GM12878 (cell line): ENCODE results near the gene KCND3. TPM values are rescaled to one million over a fixed set of nuclear protein-coding genes. Genes with fewer than 3 reads are reported as not detected.

Experiments
- ATAC-seq: fragments of 200-7000 bp; cut with Tn5 transposase; 3 replicates; pipeline ENCODE4 v1.9.1; 2020; ENCODE audit warnings: mild to moderate bottlenecking, moderate library complexity
- BruUV-seq: library from RNA; stranded (reverse); fragments of 400-500 nt; replicated peaks from 2 replicates; lab custom pipeline; 2021; lab: Mats Ljungman, UMichigan
- CTCF ChIA-PET: fragments of 300-600 bp; sonication (Branson Sonifier 250); formaldehyde crosslinking; extraction: SDS; loops from one replicate; lab custom pipeline; 2021; ENCODE audit warnings: inconsistent platforms; lab: Yijun Ruan, JAX
- POLR2A ChIA-PET: fragments of 350-600 bp; formaldehyde crosslinking; extraction: SDS; loops from one replicate; lab custom pipeline; 2021; ENCODE audit warnings: inconsistent platforms; lab: Charles Lee
- RAD21 ChIA-PET: fragments of 300-600 bp; sonication (Branson Sonifier 250); formaldehyde crosslinking; loops from one replicate; lab custom pipeline; 2023; ENCODE audit warnings: antibody characterized with exemption; ENCODE audit not compliant: unreplicated experiment; lab: Charles Lee
- SMC1A ChIA-PET: fragments of 300-600 bp; sonication (Branson Sonifier 250); formaldehyde crosslinking; loops from one replicate; lab custom pipeline; 2023; ENCODE audit not compliant: unreplicated experiment, uncharacterized antibody; lab: Charles Lee
- DNase-seq: peaks from one replicate; pipeline ENCODE4 v3.0.0-alpha.2; 2011; ENCODE audit warnings: low read depth, low spot score
- FAIRE-seq: peaks from 3 replicates; lab custom pipeline; 2011; peaks lifted over from hg19 to GRCh38; lab: Jason Lieb, UNC
- H2AFZ ChIP-seq: 2 replicates; pipeline ENCODE4 v1.6.0; 2011; ENCODE audit warnings: low read depth, low read length, control low read depth; ENCODE audit not compliant: control insufficient read depth
- H3K27ac ChIP-seq: 2 replicates; pipeline ENCODE4 v1.5.1; 2011; ENCODE audit warnings: control low read depth; ENCODE audit not compliant: control insufficient read depth, insufficient read depth
- H3K27me3 ChIP-seq, 2 experiments: replicated peaks in 1 of 2; 2 replicates each; pipeline versions ENCODE4 v1.6.0 to v1.6.1; 2011; ENCODE audit warnings: low read length in 1 of 2; ENCODE audit not compliant: control insufficient read depth in 2 of 2, insufficient read depth in 2 of 2
- H3K36me3 ChIP-seq, 2 experiments: 2 replicates each; pipeline ENCODE4 v1.5.1; 2011; ENCODE audit warnings: low read length in 1 of 2; ENCODE audit not compliant: control insufficient read depth in 2 of 2, insufficient read depth in 2 of 2
- H3K4me1 ChIP-seq: 2 replicates; pipeline ENCODE4 v1.6.1; 2011; ENCODE audit warnings: mild to moderate bottlenecking, low read length, moderate library complexity, mixed read lengths; ENCODE audit not compliant: control insufficient read depth, insufficient read depth
- H3K4me2 ChIP-seq: 2 replicates; pipeline ENCODE4 v1.6.0; 2011; ENCODE audit warnings: control low read depth; ENCODE audit not compliant: control insufficient read depth, insufficient read depth
- H3K4me3 ChIP-seq: fragments of 200-600 bp; sonication (generic); 2 replicates; pipeline ENCODE4 v1.5.1; 2016
- H3K79me2 ChIP-seq: 2 replicates; pipeline ENCODE4 v1.6.0; 2011; ENCODE audit warnings: low read length; ENCODE audit not compliant: control insufficient read depth, insufficient read depth
- H3K9ac ChIP-seq: 2 replicates; pipeline ENCODE4 v1.8.0; 2011; ENCODE audit warnings: low read length, control low read depth, mixed read lengths; ENCODE audit not compliant: control insufficient read depth, insufficient read depth
- H3K9me3 ChIP-seq: replicated peaks from 3 replicates; pipeline ENCODE4 v1.5.1; 2011; ENCODE audit warnings: mild to moderate bottlenecking, low read length; ENCODE audit not compliant: control insufficient read depth, insufficient read depth
- H4K20me1 ChIP-seq: 2 replicates; pipeline ENCODE4 v1.6.0; 2011; ENCODE audit not compliant: control insufficient read depth, insufficient read depth
- BRCA1 ChIP-seq: IDR thresholded peaks from 2 replicates; pipeline ENCODE4 v1.6.1; 2011; ENCODE audit warnings: low read depth, low read length, improper control_type of control experiment
- CBFB ChIP-seq: IDR thresholded peaks from 2 replicates; pipeline ENCODE4 v1.6.1; 2016; ENCODE audit warnings: antibody characterized with exemption, low read depth
- ESRRA ChIP-seq: IDR thresholded peaks from 2 replicates; pipeline ENCODE4 v1.6.1; 2012; ENCODE audit warnings: mild to moderate bottlenecking, low read length, improper control_type of control experiment
- FOS ChIP-seq: IDR thresholded peaks from 3 replicates; pipeline ENCODE4 v1.6.1; 2011; ENCODE audit warnings: borderline replicate concordance; ENCODE audit not compliant: insufficient read length; ENCODE audit errors: extremely low read depth
- GATAD2B ChIP-seq: fragments of 450-650 bp; conservative IDR thresholded peaks from 2 replicates; pipeline ENCODE4 v1.6.1; 2017; ENCODE audit warnings: low read depth, mild to moderate bottlenecking, moderate library complexity
- IRF5 ChIP-seq: fragments of 450-650 bp; IDR thresholded peaks from 2 replicates; pipeline ENCODE4 v1.6.1; 2017; ENCODE audit warnings: borderline replicate concordance
- MTA2 ChIP-seq: fragments of 450-650 bp; IDR thresholded peaks from 2 replicates; pipeline ENCODE4 v1.6.1; 2016; ENCODE audit warnings: low read depth, mild to moderate bottlenecking, moderate library complexity
- NBN ChIP-seq: fragments of 450-650 bp; IDR thresholded peaks from 2 replicates; pipeline ENCODE4 v1.6.1; 2016
- RAD51 ChIP-seq: fragments of 450-650 bp; IDR thresholded peaks from 2 replicates; pipeline ENCODE4 v1.6.1; 2016; ENCODE audit warnings: moderate library complexity, mild to moderate bottlenecking, inconsistent platforms
- RELB ChIP-seq: fragments of 450-650 bp; IDR thresholded peaks from 2 replicates; pipeline ENCODE4 v1.6.1; 2017; ENCODE audit warnings: low read depth, mild to moderate bottlenecking, moderate library complexity
- SPI1 ChIP-seq: IDR thresholded peaks from 2 replicates; pipeline ENCODE4 v1.6.1; 2011; ENCODE audit warnings: low read depth, mild to moderate bottlenecking, low read length, moderate library complexity, borderline replicate concordance; ENCODE audit not compliant: insufficient read depth
- SRF ChIP-seq, 2 experiments: IDR thresholded peaks; 2 replicates each; pipeline ENCODE4 v1.6.1; 2011; ENCODE audit warnings: low read depth in 2 of 2, low read length in 2 of 2, mild to moderate bottlenecking in 1 of 2, moderate library complexity in 1 of 2
- WGBS: methylation state at CpG from one replicate; pipeline ENCODE4 v1.1.6; 2016; ENCODE audit warnings: low lambda C conversion rate; ENCODE audit not compliant: insufficient replicate concordance, insufficient coverage; ENCODE audit errors: missing lambda C conversion rate; 5-methylcytosine and 5-hydroxymethylcytosine counted together
- in situ Hi-C: fragments of 300-500 bp; cut with MboI; formaldehyde crosslinking; loops from 9 replicates; pipeline ENCODE4 v1.14.3; 2018; ENCODE audit warnings: mixed read lengths
- intact Hi-C: fragments of 100-400 bp; cut with micrococcal nuclease; formaldehyde crosslinking; loops from one replicate; pipeline ENCODE4 v1.14.2; 2022; ENCODE audit not compliant: unreplicated experiment
- polyA plus RNA-seq, 11 experiments: library from polyadenylated mRNA; depleted of rRNA in 4 of 11; unstranded in 6 of 11; stranded (reverse) in 5 of 11; fragments of >200 nt; fragmentation: Nextera tagmentation in 4 of 11; fragmentation: Illumina TruSeq in 1 of 11; extraction: Ambion mirVana in 4 of 11; extraction: Trizol in 1 of 11; gene quantifications; 1 replicate in 1 of 11; 2 replicates in 10 of 11; pipeline versions ENCODE4 v1.2.1 to v1.2.3, GENCODE V29; 2011 to 2016; ENCODE audit warnings: inconsistent platforms in 2 of 11, missing spikeins in 2 of 11, low read depth in 1 of 11
- total RNA-seq, 4 experiments: library from RNA; depleted of rRNA in 3 of 4; stranded (reverse); fragments of >200 nt in 3 of 4; fragmentation: Illumina TruSeq in 1 of 4; extraction: Trizol in 1 of 4; gene quantifications; 2 replicates each; pipeline versions ENCODE4 v1.2.1 to v1.2.3, GENCODE V29; 2013 to 2021

The KCND3 gene
- total and polyA plus RNA-seq, 10 of the 15 experiments (the other 5 are each of a cell fraction or from before 2014, with no cell fraction given): 0.02 TPM; not detected in 9

GRCh38 chr1:111821121-111821745, 168.2 kb downstream of the KCND3 start:
- H3K4me3 ChIP-seq: no peak overlapping the region
- H3K4me1 ChIP-seq: no peaks in the 10 kb centered on the region
- ChIA-PET POLR2A (no interaction called here), SMC1A (no interaction called here), RAD21 (no interaction called here), CTCF (no interaction called here)
- H3K27me3 ChIP-seq: peaks cover 0 to 9% of the 10 kb centered on the region in 2 experiments; a peak in 3 of 4 replicates
- H3K27ac ChIP-seq: no peak overlapping the region
- WGBS: 7% methylated on average over 6 of the region's 7 CpGs
- intact Hi-C loops: no loop called here
- no peak overlapping the region for H2AFZ ChIP-seq
- in situ Hi-C loops: no loop called here
- no peak for DNase-seq
- no TSS peak for BruUV-seq
- no peaks in the 10 kb centered on the region for H4K20me1 ChIP-seq
- H3K36me3 ChIP-seq: no peaks in the 10 kb centered on the region
- no peak for FAIRE-seq
- no peak overlapping the region for H3K4me2 ChIP-seq
- no peaks in the 10 kb centered on the region for H3K79me2 ChIP-seq
- no peak for ATAC-seq
- TF ChIP-seq RAD51 (no peak), SPI1 (no peak), ESRRA (no peak), RELB (no peak), FOS (no peak), IRF5 (no peak), CBFB (no peak), GATAD2B (no peak), BRCA1 (no peak), SRF (IDR thresholded peaks at IDR 0.05; ENCODE audit: low read depth in 2 of 2, low read length in 2 of 2) (no peak), MTA2 (no peak), NBN (no peak)
- H3K9ac ChIP-seq: no peak overlapping the region
- H3K9me3 ChIP-seq: no peaks in the 10 kb centered on the region
